GM18519 (cell line): ENCODE data around the gene NCKAP5.
"Not testable (repeated sequence)": the region's sequence is repeated elsewhere in the genome, so short reads cannot be mapped to it uniquely, and the experiment has no call there.

Experiments
- ATAC-seq: cut with Tn5 transposase; IDR thresholded peaks from one replicate; pipeline ENCODE4 v1.9.1; 2021; ENCODE audit warnings: mild to moderate bottlenecking, moderate library complexity; ENCODE audit not compliant: unreplicated experiment, low FRiP score

NCKAP5 gene

DNA sequence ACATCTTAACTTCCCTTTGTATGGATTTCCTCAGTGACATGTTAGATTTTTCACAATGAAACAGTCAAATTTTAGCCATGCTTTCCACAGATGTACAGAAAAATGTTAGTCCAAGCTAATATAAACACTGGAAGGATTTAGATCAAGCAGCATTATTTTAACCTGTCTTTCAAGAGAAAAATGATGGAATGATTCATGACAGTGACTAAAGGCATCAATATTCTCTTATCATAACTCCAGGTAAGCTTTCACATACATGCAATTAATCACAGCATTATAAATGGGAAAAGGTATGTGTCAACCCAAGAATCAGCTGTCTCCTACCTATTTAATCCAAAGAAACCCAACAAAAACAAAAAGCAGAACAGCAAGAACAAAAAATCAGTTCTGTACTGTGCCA is 92.7 kb downstream of the NCKAP5 start:
- ATAC-seq, result no peak

DNA sequence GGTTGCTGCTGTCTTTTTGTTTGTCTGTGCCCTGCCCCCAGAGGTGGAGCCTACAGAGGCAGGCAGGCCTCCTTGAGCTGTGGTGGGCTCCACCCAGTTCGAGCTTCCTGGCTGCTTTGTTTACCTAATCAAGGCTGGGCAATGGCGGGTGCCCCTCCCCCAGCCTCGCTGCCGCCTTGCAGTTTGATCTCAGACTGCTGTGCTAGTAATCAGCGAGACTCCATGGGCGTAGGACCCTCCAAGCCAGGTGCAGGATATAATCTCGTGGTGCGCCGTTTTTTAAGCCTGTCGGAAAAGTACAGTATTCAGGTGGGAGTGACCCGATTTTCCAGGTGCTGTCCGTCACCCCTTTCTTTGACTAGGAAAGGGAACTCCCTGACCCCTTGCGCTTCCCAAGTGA is 97.8 kb downstream of the NCKAP5 start:
- ATAC-seq, result not testable (repeated sequence)

- ATAC-seq, result no peak
Observed at GRCh38 chr2:133462811-133463210, 105.5 kb downstream of the NCKAP5 start.

- ATAC-seq, result no peak
Observed at GRCh38 chr2:133461484-133461883, 106.8 kb downstream of the NCKAP5 start.

DNA sequence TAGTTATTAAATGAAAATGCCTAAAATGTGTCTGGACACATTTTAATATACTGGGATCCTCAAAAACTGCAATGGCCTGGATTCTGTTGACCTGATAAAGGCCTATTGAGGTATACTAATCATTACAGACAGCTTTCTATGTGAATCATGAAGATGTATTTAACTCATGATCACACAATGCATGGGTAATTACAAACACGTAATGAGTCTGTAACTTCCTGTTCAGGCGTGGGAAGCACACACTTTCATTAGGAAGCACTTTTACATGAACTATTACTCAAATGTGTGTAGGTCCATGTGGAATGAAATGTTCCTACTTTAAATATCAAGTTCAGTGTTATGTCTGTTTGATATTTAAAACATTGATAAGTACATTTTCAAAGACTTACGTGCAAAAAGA is 108.7 kb downstream of the NCKAP5 start:
- ATAC-seq, result no peak

- no peak for ATAC-seq
Observed at GRCh38 chr2:133458280-133458679, 110.0 kb downstream of the NCKAP5 start.

DNA sequence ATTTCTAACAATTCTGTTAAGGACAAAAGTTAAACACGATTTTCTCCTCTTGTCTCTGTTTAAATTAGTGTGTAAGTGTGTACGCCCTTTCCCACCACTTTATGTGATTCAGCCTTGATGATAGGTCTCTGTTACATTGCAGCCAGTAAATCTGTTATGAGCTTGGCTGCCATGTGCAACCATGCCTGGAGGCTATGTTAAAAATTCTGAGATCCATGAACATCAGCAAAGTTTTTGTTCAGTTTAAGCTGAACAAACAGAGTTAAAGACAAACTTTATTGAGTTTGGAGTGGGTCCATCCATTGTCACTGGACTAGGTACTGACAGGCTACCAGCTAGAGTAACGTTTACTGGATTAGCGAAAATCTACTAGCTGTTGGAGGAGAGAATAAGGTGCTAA is 110.4 kb downstream of the NCKAP5 start:
- no peak for ATAC-seq

- ATAC-seq, result no peak
Observed at GRCh38 chr2:133456971-133457370, 111.3 kb downstream of the NCKAP5 start.

DNA sequence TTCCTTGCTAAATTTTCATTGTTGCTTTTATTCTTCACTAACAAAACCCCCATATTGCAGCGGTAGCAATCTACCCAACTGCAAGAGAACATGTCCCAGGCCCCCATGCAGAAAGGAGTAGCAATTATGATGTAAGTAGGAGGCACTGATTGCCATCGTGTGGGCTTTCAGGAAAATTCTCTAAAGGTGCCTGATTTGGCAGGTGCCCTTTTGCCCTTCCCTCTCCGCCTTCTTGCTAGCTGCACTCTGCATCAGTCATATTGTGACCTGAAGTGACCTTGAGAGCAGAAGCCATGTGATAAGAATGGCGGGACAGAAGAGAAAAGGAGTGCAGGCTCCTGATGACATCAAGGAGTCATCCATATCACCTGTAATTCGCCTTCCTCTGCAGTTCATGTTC is 112.1 kb downstream of the NCKAP5 start:
- no peak for ATAC-seq

- no peak for ATAC-seq
Observed at GRCh38 chr2:133453032-133453431, 115.2 kb downstream of the NCKAP5 start.

DNA sequence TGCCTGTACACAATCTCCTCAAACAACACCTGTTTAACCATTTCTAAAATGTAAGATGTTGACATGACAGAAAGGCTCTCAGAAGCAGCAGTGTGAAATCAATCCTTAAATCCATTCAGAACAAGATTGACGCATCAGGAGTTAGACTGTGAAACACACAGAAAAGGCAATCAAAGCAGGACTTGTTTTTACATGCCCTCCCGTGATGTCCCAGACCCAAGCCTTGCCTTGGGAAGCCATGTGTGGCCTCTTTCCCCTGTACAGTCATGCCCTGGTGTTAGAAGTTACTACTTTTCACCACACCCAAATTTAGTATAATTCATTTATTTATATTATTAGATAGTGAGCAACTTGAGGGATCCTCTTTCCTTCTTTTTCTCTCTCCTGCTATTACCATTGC is 115.7 kb downstream of the NCKAP5 start:
- ATAC-seq, result no peak

- no peak for ATAC-seq
Observed at GRCh38 chr2:133452146-133452545, 116.1 kb downstream of the NCKAP5 start.

- ATAC-seq, result no peak
Observed at GRCh38 chr2:133448195-133448594, 120.1 kb downstream of the NCKAP5 start.

DNA sequence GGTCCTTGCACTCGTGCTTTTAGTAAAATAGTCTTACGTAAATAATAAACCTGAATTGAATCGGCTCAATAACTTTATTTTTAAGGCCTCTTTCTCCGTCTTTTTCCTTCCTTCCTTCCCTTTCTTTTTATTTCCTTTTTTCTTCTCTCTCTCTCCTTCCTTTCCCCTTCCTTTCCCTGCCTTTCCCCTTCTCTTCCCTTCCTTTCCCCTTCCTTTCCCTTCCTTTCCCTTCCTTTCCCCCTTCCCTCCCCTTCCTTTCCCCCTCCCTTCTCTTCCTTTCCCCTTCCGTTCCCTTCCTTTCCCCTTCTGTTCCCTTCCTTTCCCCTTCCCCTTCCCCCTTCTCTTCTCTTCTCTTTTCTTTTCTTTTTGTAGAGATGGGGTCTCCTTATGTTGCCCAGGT is 121.0 kb downstream of the NCKAP5 start:
- ATAC-seq, result no peak

DNA sequence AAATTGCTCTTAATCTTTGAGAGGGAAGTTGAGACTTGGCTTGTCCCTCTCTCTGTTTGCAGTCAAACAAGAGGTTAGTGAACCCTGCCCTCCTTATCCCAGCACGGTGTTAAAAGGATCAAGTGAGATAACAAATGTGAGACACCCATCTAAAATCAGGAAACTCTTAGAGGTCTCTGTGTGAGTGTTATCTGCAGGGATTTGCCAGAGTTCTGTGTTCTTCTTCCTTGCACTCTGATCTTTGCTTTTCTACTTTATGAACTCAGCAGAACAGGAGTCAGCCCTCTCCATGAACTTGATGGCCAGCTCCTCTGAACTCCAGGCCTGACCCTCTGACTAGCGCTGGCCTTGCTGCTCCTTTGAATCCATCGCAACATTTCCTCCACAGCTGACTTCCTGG is 123.8 kb downstream of the NCKAP5 start:
- no peak for ATAC-seq

- no peak for ATAC-seq
Observed at GRCh38 chr2:133442393-133442792, 125.9 kb downstream of the NCKAP5 start.

DNA sequence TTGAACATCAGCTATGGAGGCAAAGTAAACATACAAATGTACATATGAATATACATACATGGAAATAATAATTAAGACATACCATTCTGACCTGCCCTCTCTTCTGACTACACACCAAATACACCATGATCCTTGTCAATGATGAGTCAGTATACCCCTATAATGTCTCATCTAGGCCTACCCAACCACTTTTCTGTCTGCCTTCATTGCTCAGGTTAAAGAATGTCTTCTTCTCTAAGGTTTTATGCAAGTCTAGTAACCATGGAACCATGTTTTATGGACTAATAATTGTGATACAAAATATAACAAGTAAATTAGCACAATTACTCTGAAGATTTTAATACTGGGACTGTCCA is 128.7 kb downstream of the NCKAP5 start:
- ATAC-seq, result no peak

DNA sequence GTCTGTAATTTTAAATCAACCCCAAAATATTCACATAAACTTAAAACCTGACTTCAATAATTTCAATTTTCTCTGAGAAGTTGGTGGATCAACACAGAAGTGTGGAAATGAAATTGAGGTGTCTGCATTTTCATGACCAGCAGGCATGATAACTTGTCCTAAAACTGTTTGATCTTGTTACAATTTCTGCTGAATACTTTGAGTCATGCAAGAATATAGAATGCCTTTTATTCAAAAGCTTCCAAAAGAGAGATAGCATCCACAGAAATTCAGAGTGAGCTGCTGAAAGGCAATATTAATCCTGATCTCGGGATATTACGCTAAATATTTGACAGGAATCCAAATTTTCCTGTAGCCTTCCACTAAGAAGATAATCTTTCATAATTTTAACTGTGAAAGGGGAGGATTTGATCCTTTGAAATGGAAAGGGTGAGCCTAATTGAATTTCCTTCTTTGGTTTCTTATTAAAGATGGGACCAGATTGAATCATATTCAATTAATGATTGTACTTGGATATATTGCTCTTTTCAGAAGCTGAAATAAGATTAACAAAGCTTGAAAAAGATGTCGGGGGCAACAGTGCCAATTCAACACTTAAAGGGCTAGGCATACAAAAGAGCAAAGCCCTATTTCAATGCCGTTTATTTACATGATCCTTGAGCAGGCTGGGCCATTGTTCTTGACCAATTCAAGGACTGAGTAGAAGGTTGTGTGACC is 129.3 kb downstream of the NCKAP5 start:
- no peak for ATAC-seq

DNA sequence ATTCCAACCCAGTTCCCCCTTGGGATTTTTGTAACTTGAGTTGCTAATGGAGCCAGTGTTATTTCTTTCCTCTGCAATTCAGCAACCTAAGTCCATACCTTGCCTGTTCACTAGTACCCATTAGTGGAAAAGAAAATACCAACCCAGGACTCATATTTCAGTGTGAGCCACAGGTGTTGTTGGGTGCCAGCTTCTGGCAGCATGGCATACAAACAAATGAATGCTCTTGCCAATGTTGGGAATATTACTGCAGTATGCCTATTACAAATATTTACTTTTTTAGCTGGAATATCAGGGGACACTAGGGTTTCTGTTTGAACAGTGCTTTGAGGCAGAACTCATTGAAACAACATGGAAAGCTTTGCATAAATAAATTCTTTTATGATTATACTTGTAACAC is 130.2 kb downstream of the NCKAP5 start:
- no peak for ATAC-seq

DNA sequence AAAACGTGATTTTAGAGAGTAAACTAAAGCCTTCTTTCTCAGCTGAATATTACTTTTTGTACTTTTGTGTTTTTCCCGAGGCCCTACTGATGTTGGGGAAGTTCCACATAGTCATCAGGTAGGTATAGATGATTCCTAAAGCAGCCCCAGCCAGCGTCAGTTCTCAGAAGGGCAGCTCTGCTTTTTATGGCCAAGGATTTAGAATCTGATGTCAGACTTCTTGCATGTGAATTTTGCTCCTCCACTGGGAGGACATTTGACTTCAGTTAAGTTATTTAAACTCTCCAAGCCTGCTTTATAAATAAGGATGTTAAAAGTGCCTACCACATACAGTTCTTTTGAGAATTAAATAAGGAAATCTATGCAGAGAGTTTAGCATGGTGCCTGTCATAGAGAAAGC is 130.8 kb downstream of the NCKAP5 start:
- no peak for ATAC-seq

- no peak for ATAC-seq
Observed at GRCh38 chr2:133434959-133435668, 133.1 kb downstream of the NCKAP5 start.
